Thoracic aorta (tissue), 2 donors: Measurements from ENCODE around the gene PHLDB2. TPM values are rescaled to one million over a fixed set of nuclear protein-coding genes. Genes with fewer than 3 reads are reported as not detected.

ENCODE experiments used
- ATAC-seq: fragments of 150-250 bp; one replicate; pipeline ENCODE4 v1.8.0; 2017; ENCODE audit warnings: low read depth; ENCODE audit not compliant: insufficient number of reproducible peaks, low FRiP score
- DNase-seq: peaks from one replicate; pipeline ENCODE4 v3.0.0-alpha.2; 2020; ENCODE audit warnings: low spot score
- H3K27ac ChIP-seq, 2 donors: fragments of 200-600 bp; sonication (generic); 1 replicate in 1 of 2; 2 replicates in 1 of 2; pipeline ENCODE4 v1.5.1; 2016; ENCODE audit warnings: mild to moderate bottlenecking in 2 of 2, moderate library complexity in 2 of 2
- H3K27me3 ChIP-seq: fragments of 200-600 bp; sonication (generic); replicated peaks from 2 replicates; pipeline ENCODE4 v1.6.0; 2016; ENCODE audit warnings: mild to moderate bottlenecking; ENCODE audit not compliant: insufficient read depth
- H3K36me3 ChIP-seq: fragments of 200-600 bp; sonication (generic); one replicate; pipeline ENCODE4 v1.5.1; 2016
- H3K4me1 ChIP-seq, 2 donors: fragments of 200-600 bp; sonication (generic); 1 replicate in 1 of 2; 2 replicates in 1 of 2; pipeline versions ENCODE4 v1.5.1 to v1.6.0; 2016; ENCODE audit warnings: low read depth in 2 of 2, mild to moderate bottlenecking in 1 of 2; ENCODE audit not compliant: control insufficient read depth in 1 of 2
- H3K4me3 ChIP-seq: fragments of 200-600 bp; sonication (generic); 2 replicates; pipeline ENCODE4 v1.5.1; 2016; ENCODE audit warnings: mild to moderate bottlenecking
- H3K9me3 ChIP-seq: fragments of 200-600 bp; sonication (generic); 2 replicates; pipeline ENCODE4 v1.5.1; 2016
- total RNA-seq, 2 donors: library from RNA; depleted of rRNA; stranded (reverse); fragments of >200 nt; gene quantifications; one replicate each; pipeline versions ENCODE4 v1.1.0 to v1.2.3, GENCODE V29; 2016
- TF ChIP-seq, protein P1 (sequence below): fragments of 200-600 bp; sonication (generic); IDR thresholded peaks from one replicate; pipeline ENCODE4 v1.5.1; 2019; ENCODE audit warnings: antibody characterized with exemption

Gene PHLDB2
- total RNA-seq, 2 donors from 2014 or later: 99.0 to 140 TPM

DNA sequence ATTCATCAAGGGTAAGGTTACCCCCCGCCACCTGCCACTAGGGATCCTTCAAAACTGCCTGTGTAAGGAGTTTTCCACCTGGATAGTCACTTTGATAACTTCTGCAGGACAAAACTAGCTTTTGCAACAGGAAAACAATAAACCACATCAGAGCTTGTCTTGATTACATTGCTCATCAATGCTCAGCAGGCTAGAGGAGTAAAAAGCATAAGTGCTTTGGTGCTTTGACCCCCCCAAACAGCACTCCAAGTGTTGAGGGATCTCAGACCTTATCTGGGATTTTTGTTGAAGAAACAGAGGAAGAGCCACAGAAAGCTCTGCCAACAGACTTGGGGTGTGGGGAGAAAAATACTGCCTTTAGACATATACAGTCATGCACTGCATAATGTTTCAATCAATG lies 10.8 kb upstream of the PHLDB2 start:
- no peak overlapping the region for H3K27ac ChIP-seq
- H3K36me3 ChIP-seq: no peaks in the 10 kb centered on the region
- peaks cover 8 to 16% of the 10 kb centered on the region in 2 donors for H3K4me1 ChIP-seq
- no peaks in the 10 kb centered on the region for H3K9me3 ChIP-seq
- H3K4me3 ChIP-seq: no peak overlapping the region
- DNase-seq (no peak), ATAC-seq (no peak)
- TF ChIP-seq, protein P1, sequence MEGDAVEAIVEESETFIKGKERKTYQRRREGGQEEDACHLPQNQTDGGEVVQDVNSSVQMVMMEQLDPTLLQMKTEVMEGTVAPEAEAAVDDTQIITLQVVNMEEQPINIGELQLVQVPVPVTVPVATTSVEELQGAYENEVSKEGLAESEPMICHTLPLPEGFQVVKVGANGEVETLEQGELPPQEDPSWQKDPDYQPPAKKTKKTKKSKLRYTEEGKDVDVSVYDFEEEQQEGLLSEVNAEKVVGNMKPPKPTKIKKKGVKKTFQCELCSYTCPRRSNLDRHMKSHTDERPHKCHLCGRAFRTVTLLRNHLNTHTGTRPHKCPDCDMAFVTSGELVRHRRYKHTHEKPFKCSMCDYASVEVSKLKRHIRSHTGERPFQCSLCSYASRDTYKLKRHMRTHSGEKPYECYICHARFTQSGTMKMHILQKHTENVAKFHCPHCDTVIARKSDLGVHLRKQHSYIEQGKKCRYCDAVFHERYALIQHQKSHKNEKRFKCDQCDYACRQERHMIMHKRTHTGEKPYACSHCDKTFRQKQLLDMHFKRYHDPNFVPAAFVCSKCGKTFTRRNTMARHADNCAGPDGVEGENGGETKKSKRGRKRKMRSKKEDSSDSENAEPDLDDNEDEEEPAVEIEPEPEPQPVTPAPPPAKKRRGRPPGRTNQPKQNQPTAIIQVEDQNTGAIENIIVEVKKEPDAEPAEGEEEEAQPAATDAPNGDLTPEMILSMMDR: no peak
- no peaks in the 10 kb centered on the region for H3K27me3 ChIP-seq

DNA sequence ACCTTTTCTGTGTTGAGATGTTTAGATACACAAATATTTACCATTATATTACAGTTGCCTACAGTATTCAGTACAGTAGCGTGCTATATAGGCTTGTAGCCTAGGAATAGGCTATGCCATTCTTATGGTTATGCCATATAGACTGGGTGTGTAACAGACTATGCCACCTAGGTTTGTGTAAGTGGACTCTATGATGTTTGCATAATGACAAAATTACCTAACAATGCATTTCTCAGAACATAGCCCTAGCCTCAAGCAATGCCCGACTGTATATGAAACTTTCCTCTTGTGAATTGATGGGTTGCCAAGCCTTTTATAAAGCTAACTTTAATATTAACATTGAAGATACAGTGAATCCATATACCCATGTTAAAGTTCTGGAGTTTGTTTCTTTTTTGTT lies 10.3 kb upstream of the PHLDB2 start:
- Histone ChIP-seq H3K27me3 (no peaks in the 10 kb centered on the region), H3K36me3 (no peaks in the 10 kb centered on the region), H3K4me1 (peaks cover 8 to 16% of the 10 kb centered on the region in 2 donors), H3K4me3 (no peak overlapping the region), H3K9me3 (no peaks in the 10 kb centered on the region), H3K27ac (no peak overlapping the region)
- TF ChIP-seq, protein P1: no peak
- ATAC-seq: no peak
- no peak for DNase-seq

GRCh38 chr3:111850537-111850936 lies 8.5 kb upstream of the PHLDB2 start:
- TF ChIP-seq, protein P1: no peak
- Histone ChIP-seq H3K36me3 (no peaks in the 10 kb centered on the region), H3K9me3 (no peaks in the 10 kb centered on the region), H3K4me1 (peaks cover 8 to 16% of the 10 kb centered on the region in 2 donors), H3K27me3 (no peaks in the 10 kb centered on the region), H3K27ac (no peak overlapping the region), H3K4me3 (no peak overlapping the region)
- DNase-seq: no peak
- no peak for ATAC-seq

GRCh38 chr3:111851511-111851954 lies 7.5 kb upstream of the PHLDB2 start:
- peak; percentile 60 for ATAC-seq
- H3K27ac ChIP-seq: peak overlapping the region; percentile 11 to 31
- no peaks in the 10 kb centered on the region for H3K9me3 ChIP-seq

GRCh38 chr3:111852540-111852939 lies 6.5 kb upstream of the PHLDB2 start:
- Histone ChIP-seq H3K4me3 (no peak overlapping the region), H3K4me1 (peaks cover 8 to 16% of the 10 kb centered on the region in 2 donors), H3K36me3 (no peaks in the 10 kb centered on the region), H3K9me3 (no peaks in the 10 kb centered on the region), H3K27me3 (no peaks in the 10 kb centered on the region), H3K27ac (no peak overlapping the region)
- ATAC-seq (no peak), DNase-seq (no peak)
- TF ChIP-seq, protein P1: no peak

More at GRCh38 chr3:111851511-111851954, 7.5 kb upstream of the PHLDB2 start:
- H3K36me3 ChIP-seq: no peaks in the 10 kb centered on the region
- peaks cover 8 to 16% of the 10 kb centered on the region in 2 donors for H3K4me1 ChIP-seq
- H3K27me3 ChIP-seq: no peaks in the 10 kb centered on the region
- TF ChIP-seq, protein P1: no peak
- H3K4me3 ChIP-seq: no peak overlapping the region
- no peak for DNase-seq
